Right cardiac atrium (tissue), 5 donors: ENCODE data around the gene KATNBL1. TPM values are rescaled to one million over a fixed set of nuclear protein-coding genes. Genes with fewer than 3 reads are reported as not detected.

Experiments
- ATAC-seq, 2 donors: fragments of 200-7000 bp; cut with Tn5 transposase; one replicate each; pipeline versions ENCODE4 v1.8.0 to v1.9.1; 2020; ENCODE audit warnings: moderate library complexity in 2 of 2, mild to moderate bottlenecking in 1 of 2
- DNase-seq, 3 donors: peaks; one replicate each; pipeline ENCODE4 v3.0.0-alpha.2; 2020
- H3K27ac ChIP-seq: one replicate; pipeline ENCODE4 v1.5.1; 2013; ENCODE audit warnings: mild to moderate bottlenecking, low read length, control low read depth, moderate library complexity
- H3K27me3 ChIP-seq: one replicate; pipeline ENCODE4 v1.6.1; 2013; ENCODE audit not compliant: control insufficient read depth, insufficient read depth
- H3K4me1 ChIP-seq: one replicate; pipeline ENCODE4 v1.6.1; 2013; ENCODE audit warnings: low read length; ENCODE audit not compliant: control insufficient read depth, insufficient read depth
- H3K4me3 ChIP-seq: one replicate; pipeline ENCODE4 v1.5.1; 2013; ENCODE audit warnings: low read length, control low read depth
- H3K9me3 ChIP-seq: one replicate; pipeline ENCODE4 v1.6.1; 2013; ENCODE audit warnings: low read length; ENCODE audit not compliant: control insufficient read depth
- WGBS: extraction: QIAGEN DNeasy Blood & Tissue Kit; methylation state at CpG from one replicate; pipeline ENCODE4 v1.1.7; 2013; 5-methylcytosine and 5-hydroxymethylcytosine counted together
- intact Hi-C, 4 donors: fragments of 100-400 bp; cut with DNase I; formaldehyde crosslinking; loops; one replicate each; pipeline versions ENCODE4 v1.11.0 to v1.14.0; 2022 to 2023
- long read RNA-seq, 4 donors: library from polyadenylated mRNA; unstranded; transcript quantifications; one replicate each; pipeline ENCODE4 v2.0.0, GENCODE V29; 2020 to 2021
- polyA plus RNA-seq: library from polyadenylated mRNA; stranded (reverse); fragments of 200-250 nt; gene quantifications from one replicate; pipeline ENCODE4 v1.2.3, GENCODE V29; 2013
- total RNA-seq, 4 donors: library from RNA; stranded (reverse); fragmentation: NEBNext Ultra II Directional; extraction: Animal tissue kit (Norgen Biotek cat#: 25700); gene quantifications; one replicate each; pipeline ENCODE4 v1.2.1, GENCODE V29; 2021
- donor health status: healthy with polysubstance abuse.
- donor health status: DM: no; HTN: yes; CAD: no.
- donor health status: DM: no; HTN: no; CAD: no.
- donor health status: DM: no; HTN: yes; CAD: no; lungs with severe emphysema.
- donor health status: DM: yes; HTN: yes; CAD: no.

KATNBL1 gene, protein sequence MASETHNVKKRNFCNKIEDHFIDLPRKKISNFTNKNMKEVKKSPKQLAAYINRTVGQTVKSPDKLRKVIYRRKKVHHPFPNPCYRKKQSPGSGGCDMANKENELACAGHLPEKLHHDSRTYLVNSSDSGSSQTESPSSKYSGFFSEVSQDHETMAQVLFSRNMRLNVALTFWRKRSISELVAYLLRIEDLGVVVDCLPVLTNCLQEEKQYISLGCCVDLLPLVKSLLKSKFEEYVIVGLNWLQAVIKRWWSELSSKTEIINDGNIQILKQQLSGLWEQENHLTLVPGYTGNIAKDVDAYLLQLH
- total RNA-seq, result 10 to 100 TPM; 18.3 to 26.1 (median 21.5) TPM
- polyA plus RNA-seq, result 12.0 TPM
- long read RNA-seq, donor 1, transcript KATNBL1-201 (10 exons, 2,723 nt), result major isoform, 19 of 30 reads
- long read RNA-seq, donor 1, partial matches to known transcripts, result 1 of 30 reads
- long read RNA-seq, donor 1, other reads (novel, unspliced or antisense), result 8 of 30 reads
- long read RNA-seq, donor 2, transcript KATNBL1-201 (10 exons, 2,723 nt), result major isoform, 11 of 15 reads
- long read RNA-seq, donor 2, partial matches to known transcripts, result 0 of 15 reads
- long read RNA-seq, donor 2, other reads (novel, unspliced or antisense), result 4 of 15 reads
- long read RNA-seq, donor 3, transcript KATNBL1-201 (10 exons, 2,723 nt), result major isoform, 54 of 87 reads
- long read RNA-seq, donor 3, partial matches to known transcripts, result 9 of 87 reads
- long read RNA-seq, donor 3, other reads (novel, unspliced or antisense), result 21 of 87 reads
- long read RNA-seq, donor 4, transcript KATNBL1-201 (10 exons, 2,723 nt), result major isoform, 9 of 15 reads
- long read RNA-seq, donor 4, partial matches to known transcripts, result 0 of 15 reads
- long read RNA-seq, donor 4, other reads (novel, unspliced or antisense), result 6 of 15 reads

DNA sequence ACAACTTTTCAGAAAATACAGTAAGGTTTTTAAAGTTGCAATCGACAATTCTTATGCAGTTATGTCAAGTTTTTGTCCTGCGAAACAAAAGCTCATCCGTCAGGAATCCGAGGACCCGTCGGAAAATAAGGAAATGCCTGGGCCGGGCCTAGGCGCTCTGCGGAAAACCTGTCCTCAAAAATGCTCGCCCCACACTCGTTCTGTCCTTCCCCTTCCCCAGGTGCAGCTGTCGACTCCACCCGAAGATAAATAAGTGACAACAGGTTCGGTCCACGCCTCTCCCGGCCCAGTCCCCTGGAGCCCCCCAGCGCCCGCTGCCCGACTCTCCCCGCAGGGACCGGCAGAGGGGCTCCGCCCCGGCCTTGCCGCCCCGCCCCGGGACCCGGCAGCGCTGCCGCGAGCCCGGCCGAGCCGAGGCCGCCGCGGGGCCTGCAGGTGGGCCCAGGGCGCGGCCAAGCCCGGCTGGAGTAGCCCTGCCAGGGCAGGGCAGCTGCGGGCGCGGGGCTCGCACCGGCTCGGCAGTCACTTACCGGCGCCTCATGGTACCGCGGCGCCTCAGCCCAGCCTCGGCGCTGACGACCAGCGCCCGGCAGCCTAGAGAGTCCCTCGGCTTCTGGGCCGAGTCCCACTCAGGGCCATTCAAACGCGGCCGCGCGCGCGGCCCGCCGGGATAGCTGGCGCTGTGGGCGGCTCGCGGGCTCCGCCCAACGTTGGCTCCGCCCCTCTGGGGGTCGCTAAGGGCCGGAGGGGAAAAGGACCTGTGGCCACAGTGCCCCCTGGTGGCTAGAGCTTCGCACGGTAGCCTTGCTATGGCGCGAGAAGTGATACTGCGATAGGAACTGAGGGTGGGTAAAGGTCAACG lies at the start of gene KATNBL1:
Gene KATNBL1 (minus strand): TSS at position 676 of the 862 bp plus-strand sequence. CDS start 46,420 bp downstream, outside the sequence.
- peak; percentile 98 to 99 (median 99) for DNase-seq
- under 1% methylated on average over 81 of the region's 81 CpGs for WGBS
- H3K4me1 ChIP-seq, result peaks cover 3% of the 10 kb centered on the region
- H3K27me3 ChIP-seq, result no peaks in the 10 kb centered on the region
- peak; percentile 100 for ATAC-seq
- H3K4me3 ChIP-seq, result peak within 1 kb of the TSS; percentile 88
- no peaks in the 10 kb centered on the region for H3K9me3 ChIP-seq
- peak within 1 kb of the TSS; percentile 90 for H3K27ac ChIP-seq
- intact Hi-C loops, result loop anchor here (2.0 to 5.0 kb wide), 4 partner anchors 107 to 147 kb away; partner anchors contain the start of genes EMC7 (in 1 of the 4) and PGBD4 (in 1 of the 4)

DNA sequence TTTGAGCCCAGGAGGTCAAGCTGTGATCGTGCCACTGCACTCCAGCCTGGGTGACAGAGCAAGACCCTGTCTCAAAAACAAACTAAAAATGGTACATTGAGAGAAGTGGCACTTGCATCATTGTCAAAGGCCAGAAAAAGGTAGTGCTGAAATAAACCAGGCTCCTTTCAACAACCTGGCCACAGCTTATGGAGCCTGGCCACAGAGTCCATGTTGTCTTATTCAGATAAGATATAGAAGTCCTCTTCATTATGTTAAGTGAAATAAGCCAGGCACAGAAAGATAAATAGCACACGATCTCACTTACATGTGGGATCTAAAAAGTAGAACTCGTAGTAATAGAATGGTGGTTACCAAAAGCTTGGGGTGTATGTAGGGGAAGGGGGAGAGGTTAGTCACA lies 49.7 kb upstream of the KATNBL1 start:
- Histone ChIP-seq H3K27ac (no peak overlapping the region), H3K9me3 (no peaks in the 10 kb centered on the region), H3K4me1 (no peaks in the 10 kb centered on the region), H3K27me3 (no peaks in the 10 kb centered on the region), H3K4me3 (no peak overlapping the region)
- peak in 1 of 3 donors; percentile 26 for DNase-seq
- intact Hi-C loops, result no loop called here
- peak in 1 of 2 donors; percentile 72 for ATAC-seq
- 55% methylated on average over 3 of the region's 3 CpGs for WGBS

DNA sequence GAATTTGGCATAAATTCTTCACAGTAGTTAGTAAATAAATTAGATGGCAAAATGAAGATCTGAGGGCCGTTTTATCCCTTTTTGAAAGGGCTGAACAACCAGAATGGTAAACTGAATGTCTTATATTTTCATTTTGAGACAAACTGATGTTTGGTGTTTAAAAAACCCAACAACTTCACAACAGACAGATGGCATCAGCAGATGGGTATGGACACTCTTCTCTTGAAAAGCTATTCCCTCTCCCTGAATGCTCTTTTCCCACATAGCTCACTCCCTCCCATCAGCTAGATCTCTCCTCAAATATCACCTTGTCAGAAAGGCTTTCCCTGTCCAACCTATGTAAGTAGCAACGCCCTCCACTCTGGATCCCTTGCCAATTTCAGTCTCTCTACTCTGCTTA lies 48.3 kb upstream of the KATNBL1 start:
- DNase-seq (no peak), ATAC-seq (no peak)
- Histone ChIP-seq H3K27ac (no peak overlapping the region), H3K27me3 (no peaks in the 10 kb centered on the region), H3K4me3 (no peak overlapping the region), H3K4me1 (no peaks in the 10 kb centered on the region), H3K9me3 (no peaks in the 10 kb centered on the region)
- 79% methylated on average over 2 of the region's 2 CpGs for WGBS
- intact Hi-C loops, result no loop called here

DNA sequence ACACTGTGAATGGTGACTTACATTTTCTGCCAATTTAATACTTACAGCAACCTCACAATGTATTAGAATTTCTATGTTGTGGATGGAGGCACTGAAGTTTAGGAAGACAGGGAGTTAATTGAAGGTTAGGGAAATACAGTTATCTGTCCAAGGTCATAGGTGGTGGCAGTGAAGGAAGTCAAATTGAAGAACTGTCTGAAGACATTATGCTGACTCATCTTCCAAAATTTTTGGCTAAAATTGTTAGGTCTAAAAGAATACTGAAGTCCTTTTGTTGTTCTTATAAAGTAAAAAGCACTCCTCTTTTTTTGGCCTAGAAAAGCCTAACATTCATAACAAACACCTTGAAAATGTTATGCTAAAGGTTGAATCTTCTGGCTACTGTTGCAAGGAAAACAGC lies 42.6 kb upstream of the KATNBL1 start:
- H3K27me3 ChIP-seq, result no peaks in the 10 kb centered on the region
- no peak overlapping the region for H3K4me3 ChIP-seq
- no peaks in the 10 kb centered on the region for H3K9me3 ChIP-seq
- DNase-seq (no peak), ATAC-seq (no peak)
- no peaks in the 10 kb centered on the region for H3K4me1 ChIP-seq
- no peak overlapping the region for H3K27ac ChIP-seq
- intact Hi-C loops, result no loop called here

DNA sequence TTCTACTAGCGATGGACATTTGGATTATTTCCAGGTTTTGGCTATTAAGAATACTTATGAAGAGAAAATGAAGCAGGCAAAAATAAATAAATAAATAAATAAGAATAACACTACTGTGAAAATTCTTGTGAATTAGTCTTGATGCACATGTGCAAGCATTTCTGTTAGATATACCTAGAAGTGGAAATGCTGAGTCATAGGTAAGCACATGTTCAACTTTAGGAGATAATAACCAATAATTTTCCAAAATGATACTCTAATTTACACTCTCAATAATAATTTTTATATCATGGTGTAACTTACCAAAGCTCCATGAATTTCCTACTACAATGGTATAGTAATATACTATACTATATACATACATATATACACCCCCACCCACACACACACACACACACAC lies 38.3 kb upstream of the KATNBL1 start:
- H3K27ac ChIP-seq, result no peak overlapping the region
- WGBS, result 98% methylated on average over 1 of the region's 1 CpG
- no peak for ATAC-seq
- no peaks in the 10 kb centered on the region for H3K27me3 ChIP-seq
- no peaks in the 10 kb centered on the region for H3K9me3 ChIP-seq
- no peaks in the 10 kb centered on the region for H3K4me1 ChIP-seq
- no peak for DNase-seq
- intact Hi-C loops, result loop anchor here in 1 of 4 donors (10.0 kb wide), 1 partner anchor 117 kb away; the partner anchor contains the start of gene LPCAT4
- H3K4me3 ChIP-seq, result no peak overlapping the region

DNA sequence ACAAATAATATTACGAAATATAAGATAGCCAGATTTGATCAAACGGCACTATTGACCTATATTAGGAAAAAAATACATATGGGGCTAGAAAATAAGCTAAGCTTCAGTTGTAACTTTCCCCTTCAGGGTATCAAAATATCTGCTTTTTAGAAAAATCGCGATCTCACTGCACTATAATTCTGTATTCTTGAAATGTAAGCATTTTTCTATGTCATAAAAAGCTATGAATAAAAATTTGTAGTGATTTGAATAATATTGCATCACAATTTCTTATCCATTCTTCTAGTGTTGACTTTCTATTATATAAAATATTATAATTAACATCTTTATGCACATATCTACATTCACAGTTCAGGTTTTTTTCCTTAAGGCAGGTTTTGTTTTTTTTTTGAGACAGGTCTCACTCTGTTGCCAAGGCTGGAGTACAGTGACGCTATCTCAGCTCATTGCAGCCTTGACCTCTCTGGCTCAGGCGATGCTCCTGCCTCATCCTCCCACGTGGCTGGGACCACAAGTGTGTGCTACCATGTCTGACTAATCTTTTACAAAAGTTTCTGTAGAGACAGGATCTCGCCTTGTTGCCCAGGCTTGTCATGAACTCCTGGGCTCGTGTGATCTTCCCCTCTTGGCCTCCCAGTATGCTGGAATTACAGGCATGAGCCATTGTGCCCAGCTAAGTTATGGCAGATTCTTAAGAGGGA lies 36.5 kb upstream of the KATNBL1 start:
- WGBS, result 82% methylated on average over 9 of the region's 9 CpGs
- no peak for ATAC-seq
- intact Hi-C loops, result loop anchor here in 1 of 4 donors (10.0 kb wide), 1 partner anchor 118 kb away; the partner anchor contains the start of gene LPCAT4
- H3K4me3 ChIP-seq, result no peak overlapping the region
- no peaks in the 10 kb centered on the region for H3K9me3 ChIP-seq
- no peaks in the 10 kb centered on the region for H3K4me1 ChIP-seq
- DNase-seq, result no peak
- no peak overlapping the region for H3K27ac ChIP-seq
- no peaks in the 10 kb centered on the region for H3K27me3 ChIP-seq

DNA sequence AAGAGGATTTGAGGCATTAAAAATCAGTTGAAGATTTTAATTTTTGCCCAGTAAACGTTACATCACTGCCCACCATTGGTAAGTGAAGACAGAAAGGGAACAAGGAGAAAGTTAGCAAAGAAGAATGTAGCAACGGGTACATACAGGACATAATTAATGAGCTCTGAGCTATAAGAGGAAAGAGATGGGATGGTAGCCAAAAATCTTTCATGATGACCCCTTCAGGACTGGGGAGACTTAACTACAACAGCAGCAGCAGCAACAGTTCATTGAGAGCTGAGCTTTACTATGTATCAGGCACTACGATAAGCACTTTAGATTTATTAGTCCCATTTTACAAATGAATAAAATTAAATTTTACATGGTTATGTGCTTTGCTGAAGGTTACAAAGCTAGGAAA lies 33.3 kb upstream of the KATNBL1 start:
- Histone ChIP-seq H3K27ac (no peak overlapping the region), H3K4me1 (no peaks in the 10 kb centered on the region), H3K4me3 (no peak overlapping the region), H3K27me3 (no peaks in the 10 kb centered on the region), H3K9me3 (no peaks in the 10 kb centered on the region)
- 66% methylated on average over 3 of the region's 3 CpGs for WGBS
- ATAC-seq, result no peak
- intact Hi-C loops, result loop anchor here in 2 of 4 donors (5.0 to 10.0 kb wide), 2 partner anchors 122 to 124 kb away; partner anchors contain the start of gene LPCAT4 (in 2 of the 2)
- DNase-seq, result no peak

DNA sequence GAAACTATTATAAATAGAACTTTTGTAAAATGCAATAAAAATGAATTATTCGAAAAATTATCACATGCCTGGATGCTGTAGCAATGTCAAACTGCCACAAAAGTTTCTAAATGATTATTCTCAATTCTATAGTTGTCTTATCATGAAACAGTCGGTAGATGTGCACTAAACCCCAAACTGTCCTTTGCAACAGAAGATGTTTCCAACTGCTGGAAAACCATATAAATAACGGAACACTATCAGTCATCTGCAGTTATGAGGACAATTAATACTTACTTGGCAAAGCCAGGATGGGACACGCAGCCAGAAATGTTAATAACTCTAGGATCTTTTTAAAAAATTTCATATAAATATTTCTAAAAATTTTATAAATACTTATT lies 32.4 kb upstream of the KATNBL1 start:
- DNase-seq, result no peak
- intact Hi-C loops, result loop anchor here in 2 of 4 donors (5.0 to 10.0 kb wide), 2 partner anchors 122 to 125 kb away; partner anchors contain the start of gene LPCAT4 (in 2 of the 2)
- no peak overlapping the region for H3K27ac ChIP-seq
- ATAC-seq, result no peak
- no peak overlapping the region for H3K4me3 ChIP-seq
- H3K27me3 ChIP-seq, result no peaks in the 10 kb centered on the region
- WGBS, result 89% methylated on average over 4 of the region's 4 CpGs
- no peaks in the 10 kb centered on the region for H3K9me3 ChIP-seq
- no peaks in the 10 kb centered on the region for H3K4me1 ChIP-seq

DNA sequence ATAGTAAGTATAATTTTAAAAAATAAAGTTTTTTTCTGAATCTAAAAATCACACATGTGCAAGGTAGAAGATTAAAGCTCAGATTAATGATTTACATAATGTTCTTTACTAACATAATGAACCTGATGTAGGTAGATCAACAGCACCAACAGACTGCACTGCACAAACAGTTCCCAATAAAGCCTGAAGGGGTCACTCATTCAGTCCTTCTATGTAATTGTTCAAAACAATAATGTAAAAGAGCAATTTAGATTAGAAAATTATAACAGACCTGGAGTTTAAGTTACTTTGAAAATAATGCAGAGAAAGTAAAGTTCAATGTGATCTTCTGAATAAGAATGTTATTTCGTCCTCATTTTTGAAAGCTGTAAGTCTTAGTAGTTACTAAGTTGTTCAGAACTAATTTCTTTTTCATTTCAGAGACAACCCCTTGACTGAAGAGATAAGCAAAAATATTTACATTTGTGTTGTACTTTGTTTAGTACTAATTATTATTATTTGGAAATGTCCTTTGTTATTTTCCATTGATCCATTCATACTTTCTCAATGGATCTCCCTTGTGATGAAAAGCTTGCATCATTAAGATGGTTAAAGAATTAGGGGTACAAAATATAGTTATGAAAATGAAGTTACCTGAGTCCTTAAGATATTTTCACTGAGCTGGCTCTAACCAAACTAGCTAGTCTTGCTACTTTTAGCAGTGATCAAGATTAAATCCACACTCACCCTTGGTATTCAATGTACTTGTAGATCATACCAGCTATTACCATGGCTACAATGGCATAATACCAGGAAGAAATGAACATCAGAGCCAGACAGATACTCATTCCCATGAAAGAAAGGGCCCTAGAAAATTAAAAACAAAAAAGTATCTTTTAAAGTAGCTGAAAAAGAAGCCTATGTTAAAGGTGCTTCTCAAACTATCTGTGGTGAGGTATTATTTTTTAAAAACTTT lies 31.8 kb upstream of the KATNBL1 start:
- H3K4me3 ChIP-seq, result no peak overlapping the region
- peak in 1 of 2 donors; percentile 40 for ATAC-seq
- H3K9me3 ChIP-seq, result no peaks in the 10 kb centered on the region
- intact Hi-C loops, result loop anchor here in 2 of 4 donors (5.0 to 10.0 kb wide), 2 partner anchors 123 to 126 kb away; partner anchors contain the start of gene LPCAT4 (in 2 of the 2)
- H3K27me3 ChIP-seq, result no peaks in the 10 kb centered on the region
- 51% methylated on average over 1 of the region's 1 CpG for WGBS
- no peaks in the 10 kb centered on the region for H3K4me1 ChIP-seq
- H3K27ac ChIP-seq, result no peak overlapping the region
- DNase-seq, result no peak
